Mucosa of descending colon (tissue), 3 donors: ENCODE measurements around the gene NDFIP2. TPM values are rescaled to one million over a fixed set of nuclear protein-coding genes. Genes with fewer than 3 reads are reported as not detected.
A peak's percentile ranks its signal among the peaks of the same experiment; 100 is the strongest.

Source experiments
- ATAC-seq: fragments of 200-7000 bp; cut with Tn5 transposase; one replicate; pipeline ENCODE4 v1.9.1; 2020; ENCODE audit warnings: mild to moderate bottlenecking, moderate library complexity
- DNase-seq, 3 donors: peaks; one replicate each; pipeline ENCODE4 v3.0.0-alpha.2; 2020
- H3K36me3 ChIP-seq: fragments of 200-600 bp; one replicate; pipeline ENCODE4 v1.8.0; 2021; ENCODE audit warnings: low read depth, mild to moderate bottlenecking
- H3K4me1 ChIP-seq: fragments of 200-600 bp; one replicate; pipeline ENCODE4 v1.8.0; 2021; ENCODE audit warnings: low read depth, mild to moderate bottlenecking
- H3K4me3 ChIP-seq: fragments of 200-600 bp; one replicate; pipeline ENCODE4 v1.8.0; 2021; ENCODE audit warnings: mild to moderate bottlenecking
- H3K9me3 ChIP-seq: fragments of 200-600 bp; one replicate; pipeline ENCODE4 v1.8.0; 2021; ENCODE audit warnings: mild to moderate bottlenecking
- CTCF ChIP-seq: fragments of 200-600 bp; IDR thresholded peaks from one replicate; pipeline ENCODE4 v1.8.0; 2022; ENCODE audit warnings: antibody characterized with exemption, mild to moderate bottlenecking
- intact Hi-C, 2 donors: fragments of 100-400 bp; cut with DNase I in 1 of 2; cut with micrococcal nuclease in 1 of 2; formaldehyde crosslinking; loops; one replicate each; pipeline versions ENCODE4 v1.11.0 to v1.11.1; 2022; cut with DNase I, micrococcal nuclease
- total RNA-seq, 3 donors: library from RNA; stranded (reverse); fragmentation: NEBNext Ultra II Directional in 2 of 3; extraction: Animal tissue kit (Norgen Biotek cat#: 25700) in 2 of 3; gene quantifications; one replicate each; pipeline versions ENCODE4 v1.2.1 to v1.2.4, GENCODE V29; 2021 to 2023
- donor health status: DM: no; HTN: no; CAD: no; lungs with moderate emphysema.
- donor health status: DM: no; HTN: no; CAD: no.
- donor health status: DM: no; HTN: yes; CAD: no.

NDFIP2 gene
- total RNA-seq, 3 donors from 2014 or later: 64.9 to 141 (median 136) TPM

GRCh38 chr13:79447141-79447540, 33.8 kb upstream of the NDFIP2 start:
- intact Hi-C loops: no loop called here
- no peaks in the 10 kb centered on the region for H3K36me3 ChIP-seq
- no peaks in the 10 kb centered on the region for H3K9me3 ChIP-seq
- H3K4me1 ChIP-seq: peaks cover 2% of the 10 kb centered on the region
- no peak for TF ChIP-seq CTCF
- H3K4me3 ChIP-seq: no peak overlapping the region
- DNase-seq: no peak
- ATAC-seq: no peak

- no peak for DNase-seq
- no peak for TF ChIP-seq CTCF
- no peak for ATAC-seq
These were observed 33.2 kb upstream of the NDFIP2 start for GRCh38 chr13:79447741-79448140.

GRCh38 chr13:79448413-79448812, 32.5 kb upstream of the NDFIP2 start:
- DNase-seq (no peak), ATAC-seq (peak; percentile 24)
- intact Hi-C loops: no loop called here
- Histone ChIP-seq H3K9me3 (no peaks in the 10 kb centered on the region), H3K36me3 (no peaks in the 10 kb centered on the region), H3K4me1 (no peaks in the 10 kb centered on the region), H3K4me3 (no peak overlapping the region)
- TF ChIP-seq CTCF: no peak

More at GRCh38 chr13:79447741-79448140, 33.2 kb upstream of the NDFIP2 start:
- Histone ChIP-seq H3K36me3 (no peaks in the 10 kb centered on the region), H3K4me3 (no peak overlapping the region), H3K9me3 (no peaks in the 10 kb centered on the region), H3K4me1 (no peaks in the 10 kb centered on the region)
- intact Hi-C loops: no loop called here

- TF ChIP-seq CTCF: no peak
- Histone ChIP-seq H3K4me3 (no peak overlapping the region), H3K36me3 (no peaks in the 10 kb centered on the region), H3K4me1 (no peaks in the 10 kb centered on the region), H3K9me3 (no peaks in the 10 kb centered on the region)
- intact Hi-C loops: no loop called here
- DNase-seq (no peak), ATAC-seq (no peak)
These were observed 30.8 kb upstream of the NDFIP2 start for GRCh38 chr13:79450110-79450509.

GRCh38 chr13:79451500-79451962, 29.4 kb upstream of the NDFIP2 start:
- no peaks in the 10 kb centered on the region for H3K36me3 ChIP-seq
- H3K4me1 ChIP-seq: no peaks in the 10 kb centered on the region
- H3K9me3 ChIP-seq: no peaks in the 10 kb centered on the region
- no peak for TF ChIP-seq CTCF
- H3K4me3 ChIP-seq: no peak overlapping the region
- peak; percentile 80 for ATAC-seq
- peak; percentile 31 to 58 (median 38) for DNase-seq
- intact Hi-C loops: no loop called here
